Activated CD4-positive, alpha-beta T cell treated with anti-CD3 and anti-CD28 coated beads, Interleukin-2, amount 50 U/mL, for 4 hours (primary cell): ENCODE data around the gene CCN6.
"Not testable (repeated sequence)": the region's sequence is repeated elsewhere in the genome, so short reads cannot be mapped to it uniquely, and the experiment has no call there.

Experiments
- DNase-seq, 2 experiments: peaks; one replicate each; pipeline ENCODE4 v3.0.0-alpha.2; 2020

The CCN6 gene

GRCh38 chr6:112030206-112030960, 23.5 kb upstream of the CCN6 start:
- no peak for DNase-seq

DNA sequence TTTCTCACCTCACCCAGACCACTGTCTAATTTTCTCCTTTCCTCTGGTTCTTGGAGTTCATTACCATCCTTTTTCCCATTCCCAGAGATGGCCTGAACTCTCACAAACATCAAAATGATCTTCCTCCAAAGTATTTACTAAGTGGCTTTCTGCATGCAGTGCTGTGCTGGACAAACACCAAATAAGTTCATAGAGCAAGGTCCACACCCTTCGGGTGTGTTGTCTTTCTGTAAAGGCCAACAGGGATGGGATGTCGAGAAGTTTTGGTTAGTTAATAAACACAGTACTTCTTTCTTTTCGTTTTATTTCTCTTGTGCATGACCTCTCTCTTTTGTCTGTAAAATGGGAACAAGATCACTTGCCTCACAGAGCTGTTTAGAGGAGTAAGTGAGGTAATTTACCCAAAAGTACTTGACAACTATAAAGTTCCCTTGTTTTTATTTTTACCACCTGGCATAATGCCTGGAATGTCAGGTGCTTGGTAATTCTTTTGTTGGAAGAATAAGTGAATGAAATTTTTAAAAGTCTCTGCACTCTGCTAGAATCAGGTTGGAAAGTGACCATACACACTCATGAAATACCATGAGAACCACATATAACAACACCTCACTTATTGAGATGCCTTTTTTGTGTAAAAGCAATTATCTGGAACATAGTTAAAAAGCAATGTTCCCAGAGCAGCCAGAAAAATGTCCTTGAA, 22.8 kb upstream of the CCN6 start:
- no peak for DNase-seq

GRCh38 chr6:112031960-112032359, 21.9 kb upstream of the CCN6 start:
- DNase-seq, result no peak

- DNase-seq, result no peak
Observed at GRCh38 chr6:112032728-112033127, 21.2 kb upstream of the CCN6 start.

GRCh38 chr6:112033791-112034615, 19.9 kb upstream of the CCN6 start:
- DNase-seq, result no peak

GRCh38 chr6:112034616-112034995, 19.3 kb upstream of the CCN6 start:
- no peak for DNase-seq

DNA sequence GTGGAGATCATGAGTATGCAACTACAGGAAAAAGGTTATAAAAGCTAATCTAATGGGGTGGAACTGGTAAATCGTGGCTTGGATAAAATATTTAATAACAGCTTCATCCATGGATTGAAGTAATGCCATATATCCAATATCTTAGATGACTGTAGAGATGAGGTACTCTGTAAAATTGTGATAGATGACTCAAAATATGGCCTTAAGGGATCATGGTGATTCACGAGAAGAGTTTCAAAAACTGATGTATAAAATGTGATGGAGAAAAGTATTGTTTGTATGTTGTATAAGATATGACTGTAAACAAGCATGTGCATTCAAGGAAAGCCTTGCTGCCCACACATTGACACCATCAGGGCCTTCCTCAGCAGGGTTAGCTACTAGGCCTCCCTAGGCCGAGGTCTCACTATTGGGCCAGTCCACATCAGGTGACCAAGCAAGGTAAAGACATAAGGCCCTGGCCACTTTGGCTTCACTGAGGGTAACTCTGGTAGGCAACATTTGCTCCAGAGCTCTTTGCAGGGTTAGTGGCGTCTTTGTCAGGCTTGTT, 17.7 kb upstream of the CCN6 start:
- no peak for DNase-seq

DNA sequence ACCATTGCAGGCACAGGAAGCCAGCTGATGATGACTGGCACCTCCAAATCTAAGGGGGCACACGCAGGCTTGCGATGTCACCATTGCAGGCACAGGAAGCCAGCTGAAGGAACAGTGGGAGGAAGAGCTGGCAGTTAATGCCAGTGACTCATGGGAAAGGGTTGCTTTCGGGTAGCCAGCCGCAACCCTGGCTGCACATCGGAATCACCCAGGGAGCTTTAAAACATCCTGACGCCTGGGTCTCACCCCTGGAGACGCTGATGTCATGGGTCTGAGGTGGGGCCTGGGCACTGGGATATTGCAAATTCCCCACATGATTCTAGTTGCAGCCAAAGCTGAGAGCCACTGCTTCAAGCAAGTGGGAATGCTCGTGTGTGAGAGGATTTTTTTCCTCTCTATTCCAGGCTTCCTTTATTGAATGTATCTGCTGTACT, 16.1 kb upstream of the CCN6 start:
- DNase-seq, result no peak

- DNase-seq, result no peak
Observed at GRCh38 chr6:112038268-112038667, 15.6 kb upstream of the CCN6 start.

DNA sequence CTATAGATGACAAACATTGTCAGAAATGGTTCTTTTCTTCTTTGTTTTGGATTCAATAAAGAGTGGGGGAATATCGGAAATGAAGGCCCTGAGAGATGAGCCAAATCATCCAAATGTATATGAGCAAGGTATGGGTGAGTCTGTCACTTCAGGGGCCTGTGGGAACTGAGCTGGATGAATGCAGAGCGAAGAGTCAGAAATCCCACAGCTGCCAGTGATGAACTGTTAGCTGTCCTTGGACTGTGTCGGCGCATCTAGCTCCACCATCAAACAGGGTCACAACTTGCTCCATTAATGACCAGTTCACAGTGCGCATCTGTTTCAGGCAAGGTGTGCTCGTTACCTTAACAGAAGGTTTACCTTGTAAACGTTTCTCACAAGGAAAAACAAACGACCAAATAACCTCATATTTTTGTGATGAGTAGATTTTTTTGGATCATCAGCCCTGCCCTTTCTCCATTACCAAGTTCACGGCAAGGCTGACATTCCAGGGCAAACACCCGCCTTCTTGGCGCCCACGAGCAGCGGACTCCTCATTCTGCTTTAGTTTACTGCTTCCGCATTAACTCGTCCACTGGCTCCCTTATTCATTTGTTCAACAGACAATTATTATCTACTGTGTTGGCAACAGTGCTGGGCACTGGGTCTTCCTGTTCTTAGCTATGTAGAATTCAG, 15.0 kb upstream of the CCN6 start:
- DNase-seq, result no peak

GRCh38 chr6:112039431-112039770, 14.5 kb upstream of the CCN6 start:
- DNase-seq, result no peak

DNA sequence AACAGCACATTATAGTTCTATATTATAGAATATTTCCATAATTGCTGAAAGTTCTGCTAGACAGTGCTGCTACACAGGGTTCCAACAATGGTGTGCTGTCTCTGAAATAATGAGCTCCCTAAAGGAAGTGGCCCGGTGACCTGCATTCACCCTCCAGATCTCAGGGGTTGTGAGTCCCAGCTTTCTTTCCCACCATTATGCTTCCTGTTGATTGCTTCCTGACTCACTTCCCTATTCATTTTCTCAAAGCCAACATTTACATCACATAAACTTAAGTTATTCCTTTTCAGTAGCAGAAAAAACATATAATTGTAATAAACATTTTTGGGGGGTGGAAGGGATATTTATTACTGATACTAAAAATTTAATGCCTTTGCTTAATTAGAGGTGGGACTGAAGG, 12.9 kb upstream of the CCN6 start:
- no peak for DNase-seq

GRCh38 chr6:112041535-112041934, 12.4 kb upstream of the CCN6 start:
- DNase-seq, result no peak

- peak; percentile 88 to 91 for DNase-seq
Observed at GRCh38 chr6:112043032-112044007, 10.6 kb upstream of the CCN6 start.

DNA sequence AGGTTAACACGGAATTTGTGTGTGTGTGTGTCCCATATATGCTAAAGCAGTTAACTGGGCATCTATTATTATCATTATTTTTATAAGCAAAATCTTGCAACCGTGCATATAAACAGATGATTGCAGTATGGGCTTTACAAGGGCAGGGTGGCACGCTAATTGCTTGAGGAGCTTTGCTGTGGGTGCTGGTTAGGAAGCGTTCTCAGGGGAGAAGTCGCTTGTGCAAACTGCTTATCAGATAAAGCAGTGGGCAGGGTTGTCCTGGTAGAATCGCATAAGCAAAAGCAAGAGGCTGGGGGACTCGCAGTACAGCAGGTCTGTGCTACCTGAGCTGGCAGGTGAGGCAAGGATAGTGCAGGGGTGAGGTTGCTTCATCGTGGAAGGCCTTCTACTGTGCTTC, 9.7 kb upstream of the CCN6 start:
- DNase-seq, result no peak

GRCh38 chr6:112044856-112045255, 9.0 kb upstream of the CCN6 start:
- DNase-seq, result no peak

GRCh38 chr6:112047523-112047922, 6.4 kb upstream of the CCN6 start:
- not testable (repeated sequence) for DNase-seq

- DNase-seq, result no peak
Observed at GRCh38 chr6:112049026-112049799, 4.7 kb upstream of the CCN6 start.

DNA sequence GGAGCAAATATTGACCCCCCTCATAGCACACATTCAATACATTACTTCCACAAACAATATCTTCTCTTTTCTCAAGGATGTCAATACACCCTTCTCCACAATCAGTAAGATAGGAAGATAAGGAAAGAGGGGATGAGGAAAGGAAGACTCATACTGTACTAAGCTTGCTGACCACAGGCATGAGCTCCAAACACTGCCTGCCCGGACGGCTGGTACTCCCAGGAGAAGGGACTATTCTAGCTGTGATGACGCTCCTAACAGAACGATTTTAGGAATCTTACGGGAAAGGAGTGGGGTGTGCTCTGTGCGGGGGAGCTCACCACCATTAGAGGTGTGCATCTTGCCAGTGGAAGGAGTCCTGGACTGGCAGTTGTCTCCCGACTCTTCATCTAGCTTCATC, 3.9 kb upstream of the CCN6 start:
- no peak for DNase-seq

DNA sequence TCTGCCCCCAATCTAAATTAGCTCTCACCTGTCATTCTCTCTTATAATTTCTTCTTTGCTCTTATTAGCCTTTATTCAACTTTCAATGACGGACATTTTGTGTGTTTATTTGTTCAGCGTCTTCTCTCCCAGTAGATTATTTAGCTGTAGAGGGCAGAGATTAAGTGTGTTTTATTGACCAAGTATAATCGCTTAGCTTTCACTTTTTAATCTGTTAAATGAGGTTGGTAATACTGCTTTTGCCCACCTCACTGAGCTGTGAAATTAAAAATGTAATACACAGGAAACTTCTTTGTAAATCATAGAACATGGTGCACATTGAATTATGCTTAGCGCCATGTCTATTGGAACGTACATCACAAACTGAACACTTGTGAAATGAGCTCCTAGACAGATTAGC, 3.5 kb upstream of the CCN6 start:
- no peak for DNase-seq

- not testable (repeated sequence) for DNase-seq
Observed at GRCh38 chr6:112051251-112051740, 2.6 kb upstream of the CCN6 start.
